ENCODE data around the gene TMEM14A.
"Not testable (repeated sequence)": the region's sequence is repeated elsewhere in the genome, so short reads cannot be mapped to it uniquely, and the experiment has no call there.

TMEM14A gene, protein sequence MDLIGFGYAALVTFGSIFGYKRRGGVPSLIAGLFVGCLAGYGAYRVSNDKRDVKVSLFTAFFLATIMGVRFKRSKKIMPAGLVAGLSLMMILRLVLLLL

DNA sequence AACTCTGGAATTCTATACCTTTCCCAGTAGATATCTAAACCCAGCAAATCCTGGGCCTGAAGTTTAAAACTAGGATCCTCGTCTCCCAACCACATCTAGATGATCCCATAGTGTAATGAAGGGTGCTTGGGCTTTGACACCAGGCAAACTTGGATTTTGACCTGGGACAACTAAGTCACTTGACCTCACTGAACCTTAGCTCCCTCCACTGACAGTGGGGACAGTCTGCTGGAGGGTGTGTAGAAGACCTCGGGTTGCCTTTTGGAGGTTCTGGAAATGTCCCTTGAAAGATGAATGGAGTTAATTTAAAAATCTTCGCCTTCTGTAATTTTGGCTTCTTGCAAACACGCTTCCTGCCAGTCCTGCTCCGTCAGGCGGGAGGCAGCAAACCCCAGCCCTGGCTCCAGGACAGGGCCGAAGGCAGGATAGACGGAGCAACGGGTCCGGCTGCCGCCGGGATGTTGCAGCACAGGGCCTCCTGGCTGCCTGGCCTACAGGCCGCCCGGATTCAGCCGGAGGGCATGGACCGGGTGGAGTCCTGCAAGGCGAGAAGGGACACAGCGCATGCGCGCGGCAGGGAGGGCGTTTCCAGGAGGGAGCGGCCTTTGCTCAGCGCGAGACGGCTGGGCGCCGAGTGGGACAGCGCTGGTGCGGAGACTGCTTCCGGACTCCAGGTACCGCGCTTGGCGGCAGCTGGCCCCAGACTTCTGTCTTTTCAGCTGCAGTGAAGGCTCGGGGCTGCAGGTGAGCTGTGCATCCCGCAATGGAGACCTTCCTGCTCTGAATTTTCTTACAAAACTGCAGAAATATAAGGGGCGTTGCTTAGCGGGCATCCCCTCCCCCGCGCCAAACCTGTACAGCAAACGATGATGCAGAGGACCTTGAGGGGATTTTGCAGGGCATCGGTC lies at the start of gene TMEM14A:
TMEM14A (plus strand) TSS at position 612 of the 908 bp plus-strand sequence. CDS start 5,990 bp downstream, outside the sequence.
- DNase-seq: peak; percentile 91

GRCh38 chr6:52621631-52622030 lies 49.3 kb upstream of the TMEM14A start:
- DNase-seq: no peak

GRCh38 chr6:52622810-52623209 lies 48.1 kb upstream of the TMEM14A start:
- DNase-seq: no peak

- DNase-seq: no peak
Observed at GRCh38 chr6:52632011-52632410, 38.9 kb upstream of the TMEM14A start.

- DNase-seq: no peak
Observed at GRCh38 chr6:52634211-52634610, 36.7 kb upstream of the TMEM14A start.

GRCh38 chr6:52635049-52635577 lies 35.8 kb upstream of the TMEM14A start:
- no peak for DNase-seq

DNA sequence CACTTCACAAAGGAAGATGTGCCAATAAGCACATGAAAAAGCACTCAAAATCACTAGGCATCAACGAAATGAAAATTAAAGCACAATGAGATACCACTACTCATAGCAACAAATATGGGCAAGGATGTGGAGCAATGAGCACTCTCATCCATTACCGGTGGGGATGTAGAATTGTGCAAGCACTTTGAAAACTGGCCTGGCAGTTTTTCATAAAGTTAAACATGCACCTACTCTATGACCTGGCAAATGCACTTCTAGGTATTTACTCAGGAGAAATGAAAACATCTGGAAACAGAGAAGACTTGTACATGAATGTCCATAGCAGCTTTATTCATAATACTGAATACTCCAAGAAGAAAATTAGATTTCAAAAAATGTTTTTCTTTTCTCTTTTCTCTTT lies 34.1 kb upstream of the TMEM14A start:
- DNase-seq: no peak

GRCh38 chr6:52639493-52639892 lies 31.4 kb upstream of the TMEM14A start:
- no peak for DNase-seq

DNA sequence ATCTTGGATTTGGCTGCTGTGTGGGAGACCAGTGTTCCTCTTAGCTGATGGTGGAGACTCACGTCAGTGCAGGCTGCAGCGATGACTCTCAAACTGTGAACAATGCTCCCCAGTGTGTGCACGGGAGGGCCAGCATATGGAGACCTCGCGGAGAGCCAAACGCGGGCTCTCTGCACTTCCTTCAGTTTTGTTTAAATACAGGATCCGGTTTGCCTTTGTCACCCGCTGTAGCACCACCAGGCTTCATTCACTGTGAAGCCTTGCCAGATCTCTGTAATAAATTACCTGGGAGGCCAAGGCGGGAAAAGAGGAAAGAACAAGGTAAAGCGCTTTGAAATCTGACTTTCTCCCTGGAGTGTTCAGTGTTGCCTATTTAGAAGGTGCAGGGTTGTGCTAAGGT lies 30.7 kb upstream of the TMEM14A start:
- DNase-seq: no peak

DNA sequence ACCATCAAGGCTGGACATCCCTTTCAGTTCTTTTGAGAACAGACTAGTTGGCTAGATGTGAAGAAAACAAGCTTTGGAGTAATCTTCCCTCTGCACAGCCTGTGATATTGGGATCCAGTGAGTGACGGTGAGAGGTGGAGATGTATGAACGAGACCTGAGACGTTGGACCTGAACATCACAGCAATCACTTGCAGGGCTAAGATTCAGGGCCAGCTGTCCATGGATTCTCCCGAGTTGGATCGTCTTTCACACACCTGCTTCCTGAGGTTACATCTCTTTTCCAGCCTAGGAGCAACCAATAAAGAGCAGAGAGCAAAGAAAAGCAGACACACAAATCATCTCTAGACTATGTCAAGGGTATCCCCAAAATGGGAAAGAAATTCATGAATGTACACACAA lies 30.0 kb upstream of the TMEM14A start:
- DNase-seq: no peak

GRCh38 chr6:52641388-52641787 lies 29.5 kb upstream of the TMEM14A start:
- DNase-seq: no peak

GRCh38 chr6:52641826-52642225 lies 29.1 kb upstream of the TMEM14A start:
- no peak for DNase-seq

- DNase-seq: no peak
Observed at GRCh38 chr6:52642368-52642767, 28.5 kb upstream of the TMEM14A start.

GRCh38 chr6:52643158-52643557 lies 27.8 kb upstream of the TMEM14A start:
- no peak for DNase-seq

- DNase-seq: no peak
Observed at GRCh38 chr6:52644253-52644652, 26.7 kb upstream of the TMEM14A start.

DNA sequence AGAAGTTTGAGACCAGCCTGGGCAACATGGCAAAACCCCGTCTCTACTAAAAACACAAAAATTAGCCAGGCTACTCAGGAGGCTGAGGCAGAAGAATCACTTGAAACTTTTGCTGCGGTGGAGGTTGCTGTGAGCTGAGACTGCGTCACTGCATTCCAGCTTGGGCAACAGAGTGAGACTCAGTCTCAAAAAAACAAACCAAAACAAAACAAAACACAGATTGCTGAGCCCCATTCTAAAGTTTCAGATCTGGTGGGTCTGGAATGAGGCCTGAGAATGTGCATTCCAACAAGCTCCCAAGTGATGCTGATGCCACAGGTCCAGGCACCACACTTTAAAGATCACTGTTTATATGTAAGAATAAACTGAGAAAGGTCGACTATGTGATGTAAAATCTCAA lies 24.9 kb upstream of the TMEM14A start:
- no peak for DNase-seq

DNA sequence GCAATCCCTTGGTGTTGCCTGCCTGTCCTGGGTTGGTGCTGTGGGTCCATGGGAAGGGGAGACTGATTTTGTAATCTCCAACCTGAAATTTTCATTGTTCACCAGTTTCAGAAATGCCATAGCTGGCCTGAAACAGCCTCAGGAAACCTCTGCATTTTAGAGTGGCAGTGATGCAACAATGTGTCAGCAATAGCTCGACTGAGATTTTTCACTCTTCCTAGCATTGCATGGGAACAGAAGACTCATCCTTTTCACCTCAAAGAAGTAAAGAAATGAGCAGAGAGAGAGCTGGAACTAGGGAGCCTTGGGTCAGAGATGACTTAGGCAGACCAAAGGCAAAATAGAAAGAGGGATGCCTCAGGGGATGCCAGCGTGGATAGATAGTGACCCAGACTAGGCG lies 23.7 kb upstream of the TMEM14A start:
- DNase-seq: no peak

DNA sequence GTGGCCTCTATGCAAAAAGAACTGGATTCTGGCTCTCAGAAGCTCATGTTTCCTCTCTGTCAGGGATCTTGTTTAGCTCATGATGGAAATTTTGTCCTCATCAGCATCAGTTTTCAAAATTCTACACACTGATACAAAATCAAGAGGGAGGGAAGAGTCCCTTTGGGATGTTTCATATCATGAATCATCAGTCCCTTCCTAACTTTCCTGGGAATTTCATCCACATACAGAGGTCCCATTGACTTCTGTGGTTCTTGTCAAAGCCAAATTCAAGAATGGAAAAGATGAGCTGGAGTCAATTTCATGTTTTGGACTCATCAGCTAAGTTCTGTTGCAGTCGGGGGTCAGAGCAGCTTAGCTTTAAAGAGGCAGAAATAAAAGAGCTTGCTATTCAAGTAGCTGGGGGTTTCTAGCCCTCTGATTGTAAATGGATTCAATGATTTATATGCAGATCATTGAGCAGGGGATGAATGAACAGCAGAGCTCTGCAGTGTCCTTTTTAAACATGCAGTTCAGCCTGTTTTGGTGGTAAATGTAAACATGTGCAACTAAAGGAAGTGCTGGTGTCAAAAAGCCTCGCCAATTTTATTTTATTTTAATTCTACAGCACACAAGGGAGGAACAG lies 21.3 kb upstream of the TMEM14A start:
- no peak for DNase-seq

DNA sequence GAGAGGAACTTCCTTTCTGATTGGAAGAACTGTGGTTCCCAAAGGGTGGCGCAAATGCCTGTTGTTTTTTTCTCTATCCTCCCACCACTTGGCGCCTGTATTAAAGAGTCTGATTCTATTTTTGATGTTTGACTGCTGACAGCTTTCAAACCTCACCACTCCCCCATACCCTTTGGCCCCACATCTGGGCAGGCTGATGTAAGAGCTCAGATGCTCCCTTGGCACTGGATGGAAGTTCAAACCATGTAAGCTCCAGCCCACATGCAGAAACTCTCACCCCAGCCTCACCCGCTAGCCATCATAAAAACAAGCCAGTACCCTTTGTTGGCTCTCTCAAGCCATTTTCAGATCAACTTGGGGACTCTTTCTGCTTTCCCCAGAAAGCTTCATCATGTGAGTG lies 20.0 kb upstream of the TMEM14A start:
- DNase-seq: no peak

DNA sequence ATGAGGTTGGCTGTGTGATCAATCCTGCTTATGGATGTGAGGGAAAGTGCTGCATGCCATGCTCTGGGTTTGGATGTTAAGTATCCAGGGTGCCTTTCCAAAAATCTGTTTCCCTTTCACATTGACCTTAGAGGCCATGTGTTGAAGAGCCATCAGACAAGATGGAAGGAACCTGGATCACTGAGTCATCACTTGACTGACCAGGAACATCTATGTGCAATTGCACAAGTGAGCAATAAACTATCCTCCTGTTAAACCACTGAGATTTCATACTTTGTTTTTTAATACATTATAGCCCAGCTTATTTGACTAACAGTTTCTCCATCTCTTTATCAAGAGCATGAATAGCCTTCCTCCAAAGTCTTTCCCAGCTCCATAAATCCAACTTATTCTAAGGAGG lies 17.8 kb upstream of the TMEM14A start:
- DNase-seq: no peak

DNA sequence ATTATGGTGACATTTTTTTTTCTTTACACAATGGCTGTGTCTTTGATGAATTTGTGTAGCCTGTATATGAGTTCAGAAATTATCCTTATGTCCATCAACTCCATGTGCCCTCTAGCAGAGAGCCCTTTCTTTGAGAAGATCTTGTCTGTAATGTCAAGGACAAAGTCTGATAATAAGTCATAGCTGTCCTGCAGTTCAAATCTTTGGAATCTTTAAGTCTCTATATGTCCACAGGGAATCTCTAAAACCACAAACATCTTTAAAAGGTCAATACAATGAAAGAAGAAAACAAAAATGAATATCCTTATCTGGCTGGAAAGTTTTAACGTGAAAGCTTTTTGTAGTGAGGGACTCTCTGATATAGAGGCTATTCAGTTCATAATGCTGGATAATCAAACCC lies 16.9 kb upstream of the TMEM14A start:
- DNase-seq: no peak

DNA sequence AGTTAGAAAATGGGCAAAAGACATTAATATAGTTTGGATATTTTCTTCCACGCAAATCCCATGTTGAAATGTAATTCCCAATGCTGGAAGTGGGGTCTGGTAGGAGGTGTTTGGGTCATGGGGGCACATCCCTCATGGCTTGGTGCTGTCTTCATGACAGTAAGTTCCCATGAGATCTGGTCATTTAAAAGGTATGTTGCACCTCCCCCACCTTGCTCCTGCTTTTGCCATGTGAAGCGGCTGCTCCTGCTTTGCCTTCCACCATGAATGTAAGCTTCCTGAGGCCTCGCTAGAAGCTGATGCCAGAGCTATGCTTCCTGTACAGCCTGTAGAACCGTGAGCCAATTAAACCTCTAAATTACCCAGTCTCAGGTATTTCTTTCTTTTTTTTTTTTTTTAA lies 16.3 kb upstream of the TMEM14A start:
- DNase-seq: no peak

DNA sequence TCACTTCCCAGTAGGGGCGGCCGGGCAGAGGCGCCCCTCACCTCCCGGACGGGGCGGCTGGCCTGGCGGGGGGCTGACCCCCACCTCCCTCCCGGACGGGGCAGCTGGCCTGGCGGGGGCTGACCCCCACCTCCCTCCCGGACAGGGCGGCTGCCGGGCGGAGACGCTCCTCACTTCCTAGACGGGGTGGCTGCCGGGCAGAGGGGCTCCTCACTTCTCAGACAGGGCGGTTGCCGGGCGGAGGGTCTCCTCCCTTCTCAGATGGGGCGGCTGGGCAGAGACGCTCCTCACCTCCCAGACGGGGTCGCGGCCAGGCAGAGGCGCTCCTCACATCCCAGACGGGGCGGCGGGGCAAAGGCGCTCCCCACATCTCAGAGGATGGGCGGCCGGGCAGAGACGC lies 15.0 kb upstream of the TMEM14A start:
- DNase-seq: not testable (repeated sequence)

GRCh38 chr6:52657870-52658269 lies 13.0 kb upstream of the TMEM14A start:
- no peak for DNase-seq
